GM18507 (cell line): Measurements from ENCODE around the gene DCST1.

Source experiments
- DNase-seq: peaks from one replicate; pipeline ENCODE4 v3.0.0; 2011; ENCODE audit warnings: low read depth; ENCODE audit not compliant: insufficient read length; ENCODE audit errors: extremely low spot score
- FAIRE-seq: peaks from 2 replicates; lab custom pipeline; 2011; peaks lifted over from hg19 to GRCh38; lab: Jason Lieb, UNC

DCST1 gene

GRCh38 chr1:155011437-155012025 is 22.1 kb upstream of the DCST1 start:
- FAIRE-seq: no peak
- DNase-seq: no peak

- FAIRE-seq (no peak), DNase-seq (no peak)
These were observed 21.5 kb upstream of the DCST1 start for GRCh38 chr1:155012026-155012546.

GRCh38 chr1:155012776-155013602 is 20.6 kb upstream of the DCST1 start:
- DNase-seq (no peak), FAIRE-seq (no peak)

GRCh38 chr1:155013632-155014031 is 20.0 kb upstream of the DCST1 start:
- FAIRE-seq (no peak), DNase-seq (no peak)

GRCh38 chr1:155014709-155015508 is 18.7 kb upstream of the DCST1 start:
- DNase-seq: no peak
- FAIRE-seq: no peak

- no peak for FAIRE-seq
These were observed 17.9 kb upstream of the DCST1 start for GRCh38 chr1:155015527-155016230.

GRCh38 chr1:155016231-155016831 is 17.3 kb upstream of the DCST1 start:
- no peak for FAIRE-seq
- DNase-seq: no peak

More at GRCh38 chr1:155015527-155016230, 17.9 kb upstream of the DCST1 start:
- no peak for DNase-seq

GRCh38 chr1:155017041-155017945 is 16.3 kb upstream of the DCST1 start:
- peak; percentile 78 for DNase-seq

GRCh38 chr1:155017946-155018316 is 15.7 kb upstream of the DCST1 start:
- DNase-seq: no peak
- no peak for FAIRE-seq

More at GRCh38 chr1:155017041-155017945, 16.3 kb upstream of the DCST1 start:
- FAIRE-seq: peak; percentile 84

- DNase-seq: no peak
- no peak for FAIRE-seq
These were observed 14.8 kb upstream of the DCST1 start for GRCh38 chr1:155018617-155019348.

- no peak for FAIRE-seq
- DNase-seq: no peak
These were observed 14.0 kb upstream of the DCST1 start for GRCh38 chr1:155019377-155020245.

GRCh38 chr1:155022136-155022926 is 11.3 kb upstream of the DCST1 start:
- FAIRE-seq: no peak
- DNase-seq: no peak

- FAIRE-seq (no peak), DNase-seq (no peak)
These were observed 10.7 kb upstream of the DCST1 start for GRCh38 chr1:155022927-155023236.

- FAIRE-seq (no peak), DNase-seq (no peak)
These were observed 10.0 kb upstream of the DCST1 start for GRCh38 chr1:155023627-155024026.

- no peak for DNase-seq
- FAIRE-seq: no peak
These were observed 9.3 kb upstream of the DCST1 start for GRCh38 chr1:155024315-155024714.

GRCh38 chr1:155026154-155026553 is 7.5 kb upstream of the DCST1 start:
- FAIRE-seq (no peak), DNase-seq (no peak)
